GM23248 (cell line): ENCODE measurements around the gene DEFB126.

Experiments used
- EZH2 ChIP-seq: fragments of 200-600 bp; sonication (generic); IDR thresholded peaks from 2 replicates; pipeline ENCODE4 v1.6.1; 2018; ENCODE audit warnings: antibody characterized with exemption, mild to moderate bottlenecking; ENCODE audit not compliant: insufficient read depth, poor library complexity, severe bottlenecking
- EZH2phosphoT487 ChIP-seq: fragments of 200-600 bp; sonication (generic); IDR thresholded peaks from 2 replicates; pipeline ENCODE4 v1.6.1; 2018; ENCODE audit warnings: antibody characterized with exemption, moderate library complexity, mild to moderate bottlenecking, low read depth; ENCODE audit not compliant: insufficient read depth

DNA sequence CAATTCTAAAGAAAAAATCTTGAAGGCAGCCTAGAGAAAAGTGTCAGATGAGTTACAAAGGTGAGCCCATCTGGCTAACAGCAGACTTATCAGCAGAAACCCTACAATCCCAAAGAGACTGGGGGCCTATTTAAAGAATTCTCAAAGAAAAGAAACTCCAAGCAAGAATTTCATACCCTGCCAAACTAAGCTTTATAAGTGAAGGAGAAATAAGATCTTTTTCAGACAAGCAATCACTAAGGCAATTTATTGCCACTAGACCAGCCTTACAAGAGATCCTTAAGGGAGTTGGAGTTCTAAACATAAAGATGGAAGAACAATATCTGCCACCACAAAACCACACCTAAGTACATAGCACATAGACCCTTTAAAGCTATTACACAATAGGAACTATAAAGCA is 24.9 kb upstream of the DEFB126 start:
- TF ChIP-seq EZH2phosphoT487 (no peak), EZH2 (no peak)
